Mammary microvascular endothelial cell (primary cell): ENCODE measurements around the gene POLR3E. TPM values are rescaled to one million over a fixed set of nuclear protein-coding genes. Genes with fewer than 3 reads are reported as not detected.

Source experiments
- total RNA-seq: library from RNA; depleted of rRNA; stranded (reverse); fragments of >200 nt; gene quantifications from 2 replicates; pipeline ENCODE4 v1.2.3, GENCODE V29; 2015

Gene POLR3E, protein sequence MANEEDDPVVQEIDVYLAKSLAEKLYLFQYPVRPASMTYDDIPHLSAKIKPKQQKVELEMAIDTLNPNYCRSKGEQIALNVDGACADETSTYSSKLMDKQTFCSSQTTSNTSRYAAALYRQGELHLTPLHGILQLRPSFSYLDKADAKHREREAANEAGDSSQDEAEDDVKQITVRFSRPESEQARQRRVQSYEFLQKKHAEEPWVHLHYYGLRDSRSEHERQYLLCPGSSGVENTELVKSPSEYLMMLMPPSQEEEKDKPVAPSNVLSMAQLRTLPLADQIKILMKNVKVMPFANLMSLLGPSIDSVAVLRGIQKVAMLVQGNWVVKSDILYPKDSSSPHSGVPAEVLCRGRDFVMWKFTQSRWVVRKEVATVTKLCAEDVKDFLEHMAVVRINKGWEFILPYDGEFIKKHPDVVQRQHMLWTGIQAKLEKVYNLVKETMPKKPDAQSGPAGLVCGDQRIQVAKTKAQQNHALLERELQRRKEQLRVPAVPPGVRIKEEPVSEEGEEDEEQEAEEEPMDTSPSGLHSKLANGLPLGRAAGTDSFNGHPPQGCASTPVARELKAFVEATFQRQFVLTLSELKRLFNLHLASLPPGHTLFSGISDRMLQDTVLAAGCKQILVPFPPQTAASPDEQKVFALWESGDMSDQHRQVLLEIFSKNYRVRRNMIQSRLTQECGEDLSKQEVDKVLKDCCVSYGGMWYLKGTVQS
- 29.3 and 40.8 TPM in 2 replicates for total RNA-seq

DNA sequence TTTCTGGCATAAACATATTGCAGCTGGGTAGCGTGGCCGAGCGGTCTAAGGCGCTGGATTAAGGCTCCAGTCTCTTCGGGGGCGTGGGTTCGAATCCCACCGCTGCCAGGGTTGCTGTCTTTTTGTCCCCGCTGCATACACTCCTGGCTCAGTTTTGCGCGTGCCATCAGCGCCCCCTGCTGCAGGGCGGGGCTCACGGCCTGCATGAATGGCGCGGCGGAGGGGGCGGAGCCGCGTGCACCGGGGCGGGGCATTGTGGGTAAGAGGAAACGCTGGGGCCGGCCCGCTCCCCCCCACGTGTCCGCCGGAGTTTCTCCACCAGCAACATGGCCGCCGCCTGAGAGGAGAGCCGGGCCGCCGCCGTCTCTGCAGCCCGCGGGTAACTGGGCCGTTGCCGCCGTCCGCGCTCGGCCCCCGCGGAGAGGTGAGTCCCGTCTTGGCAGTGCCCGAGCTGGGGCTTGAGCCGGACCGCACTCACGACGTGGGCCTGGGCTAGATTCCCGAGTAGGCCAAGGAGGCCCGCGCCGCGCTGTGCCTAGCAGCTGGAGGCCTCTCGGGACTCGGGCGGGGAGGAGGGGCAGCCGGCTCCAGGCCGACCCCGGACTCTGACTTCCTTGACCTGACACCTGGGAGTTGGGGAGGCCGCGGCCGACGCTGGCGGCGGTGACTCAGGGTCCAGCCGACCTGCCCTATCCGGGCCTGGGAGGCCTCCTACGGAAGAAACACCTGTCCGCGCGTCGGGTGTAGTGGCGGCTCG is at the start of gene POLR3E:
Gene POLR3E, plus strand, starts transcription at position 296 of the 757 bp plus-strand sequence. CDS start 5,560 bp downstream, outside the sequence.

DNA sequence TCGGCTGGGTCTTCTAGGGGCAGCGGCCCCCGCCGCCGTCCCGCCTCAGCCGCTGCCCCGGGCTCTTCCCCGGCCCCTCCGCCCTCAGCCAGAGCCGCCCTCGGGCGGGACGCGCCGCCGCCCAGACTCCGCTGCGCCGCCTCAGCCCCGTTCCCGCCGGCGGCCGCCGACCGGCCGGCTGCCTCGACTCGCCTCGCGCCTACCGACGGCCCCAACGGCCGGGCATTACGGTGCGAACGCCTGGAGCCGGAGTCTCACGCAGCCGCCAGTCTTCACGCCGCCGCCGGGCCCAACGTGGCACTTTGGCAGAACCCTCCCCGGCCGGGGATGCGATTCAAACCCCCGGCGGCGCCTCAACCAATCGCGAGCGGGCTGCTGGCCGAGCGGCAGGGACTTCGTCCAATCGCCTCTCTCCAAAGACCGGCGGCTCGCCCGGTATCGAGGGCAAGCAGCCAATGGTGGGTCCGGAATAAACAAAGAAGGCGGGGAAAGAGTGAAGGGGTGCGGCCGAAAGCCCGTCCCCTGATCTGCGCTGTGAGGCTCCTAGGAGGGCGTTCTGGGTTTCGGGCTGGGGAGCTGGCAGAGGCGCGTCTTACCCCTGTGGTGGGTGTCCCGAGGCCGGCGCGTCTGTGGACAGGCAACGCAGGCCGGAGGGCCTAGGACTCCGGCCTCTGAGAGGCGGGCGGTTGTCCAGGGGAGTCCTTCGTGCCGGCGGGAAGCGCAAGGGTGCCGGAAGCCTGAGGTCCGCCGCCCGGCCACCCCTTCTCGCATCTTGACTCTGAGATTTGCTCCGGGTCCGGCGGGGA is 77.3 kb downstream of the POLR3E start, which contains the start of gene CDR2:
Gene CDR2, minus strand, starts transcription at position 309 of the 806 bp plus-strand sequence. CDS start 310 bp downstream, outside the sequence.

Other genes starting within 250 kb of the POLR3E start
- not detected in 2 replicates for gene VWA3A, start 204.9 kb upstream of the POLR3E start, total RNA-seq
- not detected in 2 replicates for gene SDR42E2, start 134.9 kb upstream of the POLR3E start, total RNA-seq
- 21.1 and 22.8 TPM in 2 replicates for gene EEF2K, start 91.1 kb upstream of the POLR3E start, total RNA-seq
- gene CDR2, start 77.2 kb downstream of the POLR3E start, total RNA-seq: 36.3 and 45.1 TPM in 2 replicates
- 9.4 and 11.8 TPM in 2 replicates for gene NPIPB5, start 213.5 kb downstream of the POLR3E start, total RNA-seq